SKM-1 (cell line): Measurements from ENCODE around the gene TBX10.
"Not testable (repeated sequence)": the region's sequence is repeated elsewhere in the genome, so short reads cannot be mapped to it uniquely, and the experiment has no call there.

Experiments used
- DNase-seq: peaks from one replicate; lab custom pipeline; 2025; ENCODE audit not compliant: unreplicated experiment; lab: John Stamatoyannopoulos, UW

TBX10 gene

DNA sequence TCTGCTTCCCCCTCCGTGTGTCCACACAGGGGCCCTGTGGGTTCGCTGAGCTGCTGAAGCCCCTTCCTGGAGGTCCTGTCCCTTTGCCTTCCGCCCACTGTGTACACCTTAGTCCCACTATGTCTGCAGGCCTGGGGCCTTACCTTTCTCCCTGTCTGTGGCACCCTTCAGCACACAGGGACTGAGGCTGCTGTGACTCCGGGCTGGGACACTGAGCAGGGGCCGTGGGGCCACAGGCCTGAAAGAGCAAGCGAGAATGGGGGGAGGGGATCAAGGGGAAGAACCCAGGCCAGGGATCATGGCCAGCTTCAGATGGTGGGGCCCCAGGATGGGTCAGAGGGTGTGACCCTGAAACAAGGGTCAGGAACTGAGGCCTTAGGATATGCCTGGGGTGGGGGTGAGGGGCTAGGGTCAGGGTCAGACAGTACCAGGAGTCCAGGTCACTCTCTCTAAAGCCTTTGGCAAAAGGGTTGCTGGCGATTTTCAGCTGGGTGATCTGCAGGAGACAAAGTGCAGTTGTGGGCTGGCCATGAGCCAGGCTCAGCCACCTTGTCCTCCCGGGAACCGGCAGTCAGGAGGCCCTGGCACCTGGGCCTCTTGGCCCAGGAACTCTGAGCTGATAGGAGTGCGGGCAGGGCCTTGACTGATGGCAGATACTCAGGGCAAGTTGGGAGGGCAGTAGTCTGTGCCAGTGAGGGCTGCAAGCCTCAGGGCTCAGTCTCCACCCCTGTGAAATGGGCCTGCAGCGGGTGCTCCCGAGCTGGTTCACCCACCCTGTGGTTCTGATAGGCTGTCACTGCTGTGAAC lies 7.2 kb downstream of the TBX10 start:
- no peak for DNase-seq

DNA sequence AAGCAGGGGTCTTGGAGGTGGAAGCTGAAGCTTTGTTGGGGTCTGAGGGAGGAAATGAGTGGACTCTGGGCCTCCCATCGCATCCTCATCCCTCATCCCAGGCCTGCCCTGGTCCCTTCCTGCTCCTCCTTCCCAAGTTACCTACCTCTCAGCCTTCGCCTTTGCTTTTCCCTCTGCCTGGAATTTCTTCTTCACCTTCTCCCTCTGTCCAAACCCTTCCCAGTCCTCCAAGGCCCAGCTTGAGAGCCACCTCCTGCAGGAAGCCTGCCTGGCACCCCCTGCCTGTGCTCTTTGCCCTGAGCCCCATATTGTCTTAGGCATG lies 7.7 kb downstream of the TBX10 start:
- DNase-seq = no peak

DNA sequence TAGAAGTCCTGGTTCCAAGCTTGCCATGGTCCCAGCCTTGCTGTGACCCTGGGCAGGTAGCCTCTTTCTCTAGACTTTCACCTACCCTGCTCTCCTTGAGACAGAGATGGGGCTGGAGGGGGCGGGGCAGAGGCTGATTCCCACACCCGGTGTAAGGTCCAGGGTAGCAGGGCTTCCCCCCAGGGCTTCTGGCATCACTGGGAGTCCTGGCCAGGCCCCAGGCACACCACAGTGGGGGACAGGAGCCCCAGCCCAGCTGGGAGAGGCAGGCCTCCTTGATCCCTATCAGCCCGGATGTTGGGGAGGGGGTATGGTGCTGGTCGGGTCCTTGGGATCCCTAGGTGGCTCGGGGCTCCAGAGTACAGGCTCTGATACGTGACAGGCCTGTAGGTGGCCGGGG lies 8.2 kb downstream of the TBX10 start:
- no peak for DNase-seq

DNA sequence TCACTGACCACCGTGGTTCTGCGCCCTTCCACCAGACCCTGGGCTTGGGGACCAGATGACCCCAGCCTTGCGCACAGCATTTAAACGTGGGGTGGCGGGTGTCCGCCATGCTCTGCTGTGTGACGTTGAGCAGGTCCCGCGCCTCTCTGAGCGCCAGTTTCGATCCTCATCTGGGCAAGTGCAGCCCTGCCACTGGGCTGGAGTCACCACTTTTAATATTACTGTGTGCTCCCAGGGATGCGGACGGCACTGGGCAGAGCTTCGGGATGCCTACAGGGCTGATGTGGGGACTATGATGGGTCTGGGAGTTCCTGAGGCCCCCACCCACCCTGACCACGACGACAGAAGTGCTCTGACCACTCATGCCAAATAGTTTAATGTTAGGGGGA lies 8.6 kb downstream of the TBX10 start:
- DNase-seq = no peak

DNA sequence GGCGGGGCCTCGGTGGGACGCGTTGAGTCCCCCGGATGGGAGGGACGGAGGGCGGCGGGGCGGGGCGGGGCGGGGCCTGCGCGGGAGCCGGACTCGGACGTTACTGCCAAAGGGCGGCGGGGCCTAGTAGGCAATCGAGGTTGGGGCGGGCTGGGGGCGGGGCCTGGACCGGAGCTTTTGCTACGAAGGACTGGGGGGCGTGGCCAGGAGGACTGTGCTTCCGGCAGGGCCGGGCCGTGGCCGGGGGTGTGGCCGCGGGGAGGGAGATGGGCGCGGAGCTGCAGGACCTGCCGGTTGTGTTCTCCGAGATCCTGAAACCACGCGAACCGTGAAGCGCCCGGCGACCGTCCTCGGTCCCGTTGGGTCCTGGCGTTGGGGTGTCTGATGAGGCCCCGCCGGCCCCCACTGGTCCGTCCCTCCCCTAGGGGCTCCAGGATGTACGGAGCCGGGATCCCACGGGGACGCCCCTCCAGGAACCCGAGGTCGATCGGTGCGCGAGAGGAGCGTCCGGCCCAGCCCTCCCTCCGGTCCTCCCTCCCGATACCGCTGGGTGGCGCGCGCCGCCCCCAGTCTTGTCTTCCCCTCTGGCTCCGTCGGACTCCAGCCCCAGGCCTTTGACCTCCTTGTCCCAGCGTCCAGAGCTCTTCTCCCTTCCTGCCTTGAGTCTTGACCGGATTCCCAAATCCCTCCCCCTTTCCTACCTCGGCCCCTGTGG lies 9.2 kb downstream of the TBX10 start:
- peak; percentile 91 for DNase-seq

DNA sequence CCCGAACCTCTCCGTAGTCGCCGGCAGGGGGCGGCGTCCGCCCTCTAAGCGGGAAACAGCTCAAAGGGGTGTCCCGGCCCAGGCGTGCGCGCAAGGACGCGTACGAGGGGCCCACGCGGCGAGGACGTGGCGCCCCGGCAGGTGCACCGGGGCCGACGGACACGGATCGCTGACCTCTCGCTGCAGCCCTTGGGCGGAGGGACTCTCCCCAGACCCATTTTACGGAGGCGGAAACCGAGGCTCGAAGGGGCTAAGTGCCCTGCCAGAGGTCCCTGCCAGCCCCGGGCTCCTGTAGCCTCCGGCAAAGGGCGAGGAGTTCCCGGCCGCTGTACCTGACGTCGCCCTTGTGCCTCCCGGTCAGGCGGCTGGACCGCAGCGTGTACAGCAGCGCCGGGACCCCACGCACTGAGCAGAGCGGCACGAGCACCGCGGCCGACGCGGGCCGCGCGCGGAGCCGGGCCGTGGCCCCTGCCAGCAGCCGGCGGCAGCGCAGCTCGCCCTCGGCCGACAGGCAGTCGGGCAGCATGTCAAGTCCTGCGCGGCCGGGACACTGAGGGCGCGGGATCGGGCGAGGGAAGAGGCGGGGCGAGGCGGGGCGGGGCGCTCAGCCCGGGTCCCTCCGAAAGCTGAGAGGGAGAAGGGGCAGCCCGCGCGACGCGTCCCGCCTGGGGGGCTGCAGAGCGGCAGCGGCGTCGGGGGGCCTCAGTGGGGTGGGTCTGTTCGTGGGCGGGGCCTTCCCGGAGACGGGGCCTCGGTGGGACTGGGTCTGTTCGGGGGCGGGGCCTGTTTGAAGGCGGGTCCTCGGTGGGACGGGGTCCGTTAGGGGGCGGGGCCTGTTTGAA lies 10.0 kb downstream of the TBX10 start, which contains the start of gene NUDT8:
Gene NUDT8 (minus strand): TSS at position 552 of the 842 bp plus-strand sequence. CDS start 26 bp downstream, at position 526.
- peak; percentile 58 for DNase-seq

DNA sequence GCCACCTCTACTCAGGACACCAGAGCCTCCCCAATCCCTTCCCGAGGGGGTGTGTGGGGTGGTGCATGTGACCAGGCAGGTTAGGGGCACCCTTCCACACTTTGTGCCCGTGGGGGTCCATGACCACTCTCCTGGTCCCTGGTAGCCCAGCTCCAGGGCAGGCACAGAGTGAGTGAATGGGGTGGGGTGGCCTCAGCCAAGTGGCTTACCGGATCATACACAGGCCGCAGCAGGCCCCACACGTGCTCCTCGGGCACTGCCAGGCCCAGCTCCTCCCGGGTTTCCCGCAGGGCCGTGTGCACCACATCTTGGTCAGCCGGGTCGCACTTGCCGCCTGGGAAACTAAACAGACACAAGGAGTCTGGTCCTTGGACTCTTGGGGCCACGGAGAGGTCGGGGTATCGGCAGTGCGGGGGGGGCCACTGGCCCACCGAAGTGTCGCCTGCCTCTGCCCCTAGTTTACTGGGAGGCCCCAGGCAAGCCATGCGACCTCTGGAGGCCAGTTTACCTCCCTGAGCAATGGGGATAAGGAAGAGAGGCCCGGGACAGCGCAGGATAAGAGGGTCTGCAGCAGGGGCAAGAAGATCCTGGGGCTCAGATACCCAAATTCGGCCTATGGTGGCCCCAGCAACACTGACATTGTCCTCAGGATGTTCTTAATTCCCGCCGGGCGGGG lies 10.7 kb downstream of the TBX10 start:
- DNase-seq = no peak

DNA sequence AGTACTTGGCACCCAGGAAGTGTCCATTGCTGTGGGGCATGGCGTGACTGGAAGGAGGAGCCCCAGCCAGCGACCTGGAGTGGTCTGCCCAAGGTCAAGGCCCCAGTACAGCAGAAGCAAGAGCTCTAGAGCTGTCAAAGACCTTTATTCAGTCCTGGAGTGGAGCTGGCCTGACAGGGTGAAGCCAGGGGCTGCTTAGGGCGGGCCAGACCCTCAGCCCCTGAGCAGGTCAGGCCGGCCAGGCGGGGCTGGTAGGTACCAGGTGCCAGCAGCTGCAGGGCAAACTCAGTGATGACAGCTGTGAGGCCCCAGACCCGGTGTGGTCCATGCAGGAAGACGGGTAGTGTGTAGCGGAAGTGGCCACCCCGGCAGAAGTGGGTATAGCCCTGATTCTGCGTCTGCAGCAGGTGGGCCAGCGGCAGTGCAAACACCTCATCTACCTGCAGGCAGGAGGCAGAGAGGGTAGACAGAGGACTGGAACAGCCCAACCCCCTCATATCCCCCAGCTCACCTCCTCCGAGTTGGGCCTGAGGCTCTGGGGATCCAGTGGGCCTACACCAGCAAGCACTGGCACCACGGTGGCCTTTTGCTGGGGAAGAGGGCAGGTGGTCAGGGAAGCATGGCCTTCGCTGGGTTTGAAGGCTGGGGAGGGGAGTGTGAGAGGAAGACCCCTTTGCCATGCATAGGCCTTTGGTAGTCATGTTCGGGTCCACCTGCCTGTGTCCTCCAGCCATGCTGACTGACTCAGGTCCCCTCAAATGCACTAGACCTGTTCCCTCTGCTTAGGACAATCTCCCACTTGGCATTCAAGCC lies 11.5 kb downstream of the TBX10 start:
- DNase-seq = no peak

DNA sequence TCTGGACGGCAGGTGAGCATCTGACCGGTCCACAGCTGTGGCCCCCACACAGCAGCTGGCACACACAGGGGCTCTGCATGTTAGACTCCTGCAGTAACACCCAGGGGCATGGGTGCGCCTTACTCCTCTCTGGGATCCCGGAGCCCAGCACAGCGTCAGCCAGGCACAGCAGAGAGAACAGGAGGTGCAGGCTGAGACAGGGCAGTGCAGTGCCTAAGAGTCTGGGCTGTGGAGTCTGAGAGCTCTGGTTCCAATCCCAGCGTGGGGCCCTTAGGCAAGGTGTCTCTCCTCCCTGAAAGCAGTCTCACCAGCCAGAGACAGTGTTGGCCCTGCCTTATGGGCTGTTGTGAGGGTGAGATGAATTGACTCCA lies 12.1 kb downstream of the TBX10 start:
- no peak for DNase-seq

DNA sequence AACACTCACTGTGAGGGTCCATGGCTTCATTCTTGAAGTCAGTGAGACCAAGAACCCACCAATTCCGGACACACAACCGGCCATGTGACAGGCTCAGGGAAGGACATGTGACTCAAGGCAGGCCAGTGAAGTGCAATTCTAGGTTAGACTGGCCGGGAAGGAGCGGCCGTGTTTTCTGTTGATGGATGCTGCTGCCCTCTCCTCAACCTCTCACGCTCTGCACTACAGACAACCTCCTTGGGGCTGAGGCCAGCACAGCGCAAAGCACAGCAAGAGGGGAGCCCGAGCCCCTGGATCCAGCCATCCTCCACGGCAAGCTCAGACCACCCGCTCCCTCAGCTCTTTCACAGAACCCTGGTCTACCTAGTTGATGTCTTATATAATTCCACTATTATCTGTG lies 12.6 kb downstream of the TBX10 start:
- DNase-seq = no peak

DNA sequence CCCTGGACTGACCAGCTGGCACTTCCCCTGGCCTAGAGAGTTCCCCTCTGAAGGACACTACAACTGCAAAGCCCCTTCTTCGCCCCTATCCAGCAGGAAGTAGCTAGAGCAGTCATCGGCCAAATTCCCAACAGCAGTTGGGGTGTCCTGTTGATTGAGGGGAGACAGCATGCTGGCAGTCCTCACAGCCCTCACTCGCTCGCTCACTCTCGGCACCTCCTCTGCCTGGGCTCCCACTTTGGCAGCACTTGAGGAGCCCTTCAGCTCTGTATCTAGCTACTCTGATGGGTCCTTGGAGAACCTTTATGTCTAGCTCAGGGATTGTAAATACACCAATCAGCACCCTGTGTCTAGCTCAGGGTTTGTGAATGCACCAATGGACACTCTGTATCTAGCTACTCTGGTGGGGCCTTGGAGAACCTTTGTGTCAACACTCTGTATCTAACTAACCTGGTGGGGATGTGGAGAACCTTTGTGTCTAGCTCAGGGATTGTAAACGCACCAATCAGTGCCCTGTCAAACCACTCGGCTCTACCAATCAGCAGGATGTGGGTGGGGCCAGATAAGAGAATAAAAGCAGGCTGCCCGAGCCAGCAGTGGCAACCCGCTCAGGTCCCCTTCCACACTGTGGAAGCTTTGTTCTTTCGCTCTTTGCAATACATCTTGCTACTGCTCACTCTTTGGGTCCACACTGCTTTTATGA lies 13.3 kb downstream of the TBX10 start:
- not testable (repeated sequence) for DNase-seq

DNA sequence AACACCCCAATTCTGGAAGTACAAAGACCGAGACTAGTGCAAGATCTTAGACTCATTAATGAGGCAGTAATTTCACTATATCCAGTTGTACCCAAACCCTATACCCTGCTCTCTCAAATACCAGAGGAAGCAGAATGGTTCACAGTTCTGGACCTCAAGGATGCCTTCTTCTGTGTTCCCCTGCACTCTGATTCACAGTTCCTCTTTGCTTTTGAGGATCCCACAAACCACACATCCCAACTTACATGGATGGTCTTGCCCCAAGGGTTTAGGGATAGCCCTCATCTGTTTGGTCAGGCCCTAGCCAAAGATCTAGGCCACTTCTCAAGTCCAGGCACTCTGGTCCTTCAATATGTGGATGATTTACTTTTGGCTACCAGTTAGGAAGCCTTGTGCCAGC lies 15.8 kb downstream of the TBX10 start:
- not testable (repeated sequence) for DNase-seq

DNA sequence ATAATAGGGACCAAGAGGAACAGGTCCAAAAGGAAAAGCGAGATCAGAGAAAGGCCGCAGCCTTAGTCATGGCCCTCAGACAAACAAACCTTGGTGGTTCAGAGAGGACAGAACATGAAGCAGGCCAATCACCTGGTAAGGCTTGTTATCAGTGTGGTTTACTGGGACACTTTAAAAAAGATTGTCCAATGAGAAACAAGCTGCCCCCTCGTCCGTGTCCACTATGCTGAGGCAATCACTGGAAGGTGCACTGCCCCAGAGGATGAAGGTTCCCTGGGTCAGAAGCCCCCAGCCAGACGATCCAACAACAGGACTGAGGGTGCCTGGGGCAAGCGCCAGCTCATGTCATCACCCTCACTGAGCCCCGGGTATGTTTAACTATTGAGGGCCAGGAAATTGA lies 16.7 kb downstream of the TBX10 start:
- not testable (repeated sequence) for DNase-seq

DNA sequence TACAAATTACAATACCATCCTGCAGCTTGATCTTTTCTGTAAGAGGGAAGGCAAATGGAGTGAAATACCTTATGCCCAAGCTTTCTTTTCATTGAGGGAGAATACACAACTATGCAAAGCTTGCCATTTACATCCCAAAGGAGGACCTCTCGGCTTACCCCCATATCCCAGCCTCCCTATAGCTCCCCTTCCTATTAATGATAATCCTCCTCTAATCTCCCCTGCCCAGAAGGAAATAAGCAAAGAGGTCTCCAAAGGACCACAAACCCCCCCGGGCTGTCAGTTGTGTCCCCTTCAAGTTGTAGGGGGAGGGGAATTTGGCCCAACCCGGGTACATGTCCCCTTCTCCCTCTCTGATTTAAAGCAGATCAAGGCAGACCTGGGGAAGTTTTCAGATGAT lies 17.6 kb downstream of the TBX10 start:
- DNase-seq = not testable (repeated sequence)

DNA sequence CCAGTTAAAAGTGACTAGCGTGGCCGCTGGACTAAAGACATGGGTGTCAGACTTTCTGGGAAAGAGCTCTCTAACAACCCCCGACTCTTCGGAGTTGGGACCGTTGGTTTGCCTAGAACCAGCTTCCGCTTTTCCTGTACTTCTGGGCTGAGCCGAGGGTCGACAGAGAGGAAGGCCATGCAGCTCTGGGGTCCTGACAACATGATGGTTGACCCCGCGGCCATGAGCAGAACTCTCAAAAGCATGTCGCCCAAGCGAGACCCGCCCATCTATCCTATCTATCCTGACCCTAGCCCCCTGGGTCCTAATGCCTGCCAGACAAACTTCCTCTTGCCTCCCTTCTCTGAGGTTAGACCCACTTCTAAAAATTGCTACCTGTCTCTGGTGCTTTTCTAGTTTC lies 18.9 kb downstream of the TBX10 start:
- DNase-seq = not testable (repeated sequence)

DNA sequence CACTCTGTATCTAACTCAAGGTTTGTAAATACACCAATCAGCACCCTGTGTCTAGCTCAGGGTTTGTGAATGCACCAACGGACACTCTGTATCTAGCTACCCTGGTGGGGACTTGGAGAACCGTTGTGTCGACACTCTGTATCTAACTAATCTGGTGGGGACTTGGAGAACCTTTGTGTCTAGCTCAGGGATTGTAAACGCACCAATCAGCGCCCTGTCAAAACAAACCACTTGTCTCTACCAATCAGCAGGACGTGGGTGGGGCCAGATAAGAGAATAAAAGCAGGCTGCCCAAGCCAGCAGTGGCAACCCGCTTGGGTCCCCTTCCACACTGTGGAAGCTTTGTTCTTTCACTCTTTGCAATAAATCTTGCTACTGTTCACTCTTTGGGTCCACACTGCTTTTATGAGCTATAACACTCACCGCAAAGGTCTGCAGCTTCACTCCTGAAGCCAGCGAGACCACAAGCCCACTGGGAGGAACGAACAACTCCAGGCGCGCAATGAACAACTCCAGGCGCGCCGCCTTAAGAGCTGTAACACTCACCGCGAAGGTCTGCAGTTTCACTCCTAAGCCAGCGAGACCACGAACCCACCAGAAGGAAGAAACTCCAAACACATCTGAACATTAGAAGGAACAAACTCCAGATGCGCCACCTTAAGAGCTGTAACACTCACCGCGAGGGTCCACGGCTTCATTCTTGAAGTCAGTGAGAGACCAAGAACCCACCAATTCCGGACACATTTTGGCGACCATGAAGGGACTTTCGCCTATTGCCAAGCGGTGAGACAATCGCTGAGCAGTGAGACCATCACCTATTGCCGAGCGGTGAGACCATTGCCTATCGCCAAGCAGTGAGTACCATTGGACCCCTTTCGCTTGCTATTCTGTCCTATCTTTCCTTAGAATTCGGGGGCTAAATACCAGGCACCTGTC lies 19.6 kb downstream of the TBX10 start:
- DNase-seq = not testable (repeated sequence)

DNA sequence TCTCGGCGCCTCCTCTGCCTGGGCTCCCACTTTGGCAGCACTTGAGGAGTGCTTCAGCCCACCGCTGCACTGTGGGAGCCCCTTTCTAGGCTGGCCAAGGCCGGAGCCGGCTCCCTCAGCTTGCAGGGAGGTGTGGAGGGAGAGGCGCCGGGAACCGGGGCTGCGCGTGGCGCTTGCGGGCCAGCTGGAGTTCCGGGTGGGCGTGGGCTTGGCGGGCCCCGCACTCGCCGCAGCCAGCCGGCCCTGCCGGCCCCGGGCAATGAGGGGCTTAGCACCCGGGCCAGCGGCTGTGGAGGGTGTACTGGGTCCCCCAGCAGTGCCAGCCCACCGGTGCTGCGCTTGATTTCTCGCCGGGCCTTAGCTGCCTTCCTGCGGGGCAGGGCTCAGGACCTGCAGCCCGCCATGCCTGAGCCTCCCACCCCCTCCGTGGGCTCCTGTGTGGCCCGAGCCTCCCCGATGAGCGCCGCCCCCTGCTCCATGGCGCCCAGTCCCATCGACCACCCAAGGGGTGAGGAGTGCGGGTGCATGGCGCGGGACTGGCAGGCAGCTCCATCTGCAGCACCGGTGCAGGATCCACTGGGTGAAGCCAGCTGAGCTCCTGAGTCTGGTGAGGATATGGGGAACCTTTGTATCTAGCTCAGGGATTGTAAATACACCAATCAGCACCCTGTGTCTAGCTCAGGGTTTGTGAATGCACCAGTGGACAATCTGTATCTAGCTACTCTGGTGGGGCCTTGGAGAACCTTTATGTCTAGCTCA lies 20.5 kb downstream of the TBX10 start:
- DNase-seq = not testable (repeated sequence)
